HPDE6-E6E7 (cell line): ENCODE data around the gene EHD1.

Experiments used
- DNase-seq: peaks from one replicate; pipeline ENCODE4 v3.0.0; 2011; ENCODE audit warnings: missing footprints; ENCODE audit errors: extremely low spot score

The EHD1 gene

DNA sequence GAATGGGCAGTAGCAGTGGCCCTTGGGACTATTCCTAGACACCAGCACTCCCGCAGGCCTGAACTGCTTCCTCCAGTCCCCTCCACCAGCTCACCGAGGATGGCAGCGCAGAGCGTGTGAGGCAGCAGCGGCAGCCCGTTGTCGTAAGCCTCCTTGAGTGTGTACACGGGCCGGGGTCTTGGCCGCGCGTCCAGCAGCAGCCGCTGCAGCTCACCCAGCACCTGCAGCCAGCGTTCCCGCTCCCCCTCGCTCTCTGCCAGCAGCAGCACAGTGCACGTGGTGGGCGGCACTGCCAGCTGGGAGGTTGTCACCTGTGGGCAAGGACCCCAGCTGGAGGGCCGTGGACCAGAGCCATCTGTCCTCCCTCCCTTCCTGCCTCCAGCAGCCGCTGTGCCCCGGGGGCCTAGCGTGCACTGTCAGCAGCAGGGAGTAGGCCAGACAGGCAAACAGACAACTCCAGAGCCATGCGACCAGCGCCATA lies 47.0 kb downstream of the EHD1 start:
- no peak for DNase-seq

- no peak for DNase-seq
Measured at GRCh38 chr11:64829536-64830251, 48.7 kb downstream of the EHD1 start.

DNA sequence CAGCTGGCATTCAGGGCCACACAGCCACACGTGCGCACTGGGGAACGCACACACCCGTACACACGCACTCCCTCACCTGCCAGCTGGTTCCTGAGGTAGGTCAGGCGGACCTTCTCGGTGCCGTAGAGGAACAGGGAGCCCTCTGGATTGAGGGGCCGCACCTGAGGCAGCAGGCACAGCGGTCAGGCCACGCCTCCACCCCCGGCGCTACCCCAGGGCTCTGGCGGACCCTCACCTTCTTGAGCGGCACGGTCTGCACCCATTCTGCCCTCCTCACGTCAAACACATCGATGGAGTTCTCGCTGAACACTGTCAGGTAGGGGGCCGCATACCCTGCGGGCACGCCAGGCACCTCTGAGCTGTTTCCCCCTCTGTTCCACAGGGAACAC lies 51.0 kb downstream of the EHD1 start:
- DNase-seq = no peak

DNA sequence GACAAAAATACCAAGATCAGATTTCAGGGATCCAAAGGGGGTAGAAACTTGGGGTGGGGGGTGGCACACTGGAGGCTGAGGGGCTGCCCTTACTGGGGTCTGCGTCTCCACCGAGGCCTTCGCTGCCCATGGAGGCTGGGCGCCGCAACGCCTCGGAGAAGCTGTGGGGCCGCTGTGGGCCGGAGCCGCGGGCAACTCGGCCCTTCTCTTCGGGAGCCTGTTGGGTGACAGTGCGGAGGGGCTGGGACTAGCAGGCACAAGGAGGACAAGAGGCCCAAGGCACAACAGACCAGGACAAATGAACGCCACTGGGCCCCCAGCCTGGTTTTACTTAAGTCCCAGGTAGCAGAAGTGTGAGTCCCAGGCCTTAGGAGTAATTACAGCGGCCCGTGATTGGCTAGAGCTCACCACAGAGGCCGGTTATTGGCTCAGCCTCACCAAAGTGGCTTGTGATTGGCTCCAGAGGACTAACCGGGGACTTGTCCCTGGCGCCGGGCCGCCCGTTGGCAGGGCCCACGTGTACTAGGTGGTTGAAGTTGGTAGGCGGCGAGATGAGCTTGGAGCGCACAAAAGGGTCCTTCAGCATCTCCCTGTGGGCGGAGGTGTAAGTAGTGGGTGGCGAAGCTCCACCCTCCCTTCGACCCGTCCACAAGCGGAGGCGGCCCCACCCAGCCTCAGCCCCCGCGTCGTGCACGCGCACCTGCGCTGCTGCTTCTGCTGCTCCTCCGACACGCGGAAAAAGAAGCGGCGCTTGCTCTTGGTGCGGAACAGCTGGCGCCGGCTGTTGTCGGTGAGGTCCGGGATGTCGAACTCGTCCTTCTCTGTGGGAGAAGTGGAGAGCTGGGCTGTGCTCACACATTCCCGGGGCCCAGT lies 51.6 kb downstream of the EHD1 start:
- DNase-seq = no peak

DNA sequence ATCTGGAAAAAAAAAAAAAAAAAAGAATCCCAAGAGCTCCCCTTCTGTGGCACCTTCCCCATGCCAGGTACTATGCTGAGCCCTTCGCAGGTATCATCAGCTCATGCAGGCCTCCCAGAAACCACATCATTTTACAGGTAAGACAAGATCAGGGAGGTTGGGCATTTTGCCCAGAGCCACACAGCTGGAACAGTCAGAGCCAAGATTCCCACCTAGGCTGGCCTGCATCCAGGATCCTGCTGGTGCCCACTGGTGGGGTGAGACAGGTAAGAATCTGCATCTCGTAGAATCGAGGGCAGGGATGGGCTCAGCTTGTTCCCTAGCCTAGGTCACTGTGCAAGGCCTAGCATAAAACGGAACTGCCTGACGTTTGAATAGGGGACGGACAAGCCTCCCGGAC lies 52.4 kb downstream of the EHD1 start:
- no peak for DNase-seq

DNA sequence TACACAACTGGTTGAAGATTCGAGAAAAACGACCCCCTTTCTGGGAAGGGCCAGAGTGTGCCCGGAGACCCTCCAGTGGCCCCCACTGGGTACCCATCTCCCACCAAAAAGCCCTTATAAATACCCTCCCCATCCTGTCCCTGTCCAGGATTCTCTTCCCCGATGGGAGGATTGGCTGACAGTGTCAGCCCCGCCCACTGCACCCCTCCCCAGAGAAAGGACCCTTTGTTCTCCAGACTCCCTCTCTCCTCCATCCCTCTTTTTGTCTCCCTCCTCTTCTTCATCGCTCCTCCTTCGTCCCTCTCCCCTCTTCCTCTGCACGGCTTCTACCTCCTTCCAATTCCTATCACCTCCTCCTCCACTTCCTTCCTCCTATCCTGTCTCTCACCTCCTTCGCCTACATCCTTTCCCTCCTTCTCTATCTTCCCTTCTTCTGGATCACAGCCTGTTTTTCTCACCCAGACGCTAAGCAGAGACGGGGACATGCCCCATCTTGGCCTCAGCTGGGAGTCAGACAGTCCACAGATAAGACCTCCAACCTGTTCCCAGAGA lies 54.8 kb downstream of the EHD1 start:
- no peak for DNase-seq

DNA sequence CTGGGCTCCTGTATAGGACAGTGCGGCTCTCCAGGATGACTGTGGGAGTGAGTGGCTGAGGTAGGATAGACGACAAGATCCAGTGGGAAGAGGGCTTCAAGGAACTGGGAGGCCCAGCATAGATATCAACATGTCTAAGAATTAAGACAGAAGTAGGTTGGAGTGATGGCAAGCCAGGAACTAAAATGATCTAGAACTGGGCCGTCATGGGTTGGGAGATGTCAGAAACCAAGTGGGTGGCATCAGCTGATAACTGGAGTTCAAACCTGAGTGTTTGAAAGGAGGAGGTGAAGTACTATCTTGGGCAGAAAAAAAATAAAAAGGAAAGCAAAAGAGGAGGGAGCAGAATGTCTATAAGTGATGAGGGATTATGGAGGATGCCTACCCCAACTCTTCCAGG lies 60.9 kb downstream of the EHD1 start:
- DNase-seq = no peak

GRCh38 chr11:64815433-64815832 lies 63.0 kb downstream of the EHD1 start:
- peak; percentile 68 for DNase-seq

DNA sequence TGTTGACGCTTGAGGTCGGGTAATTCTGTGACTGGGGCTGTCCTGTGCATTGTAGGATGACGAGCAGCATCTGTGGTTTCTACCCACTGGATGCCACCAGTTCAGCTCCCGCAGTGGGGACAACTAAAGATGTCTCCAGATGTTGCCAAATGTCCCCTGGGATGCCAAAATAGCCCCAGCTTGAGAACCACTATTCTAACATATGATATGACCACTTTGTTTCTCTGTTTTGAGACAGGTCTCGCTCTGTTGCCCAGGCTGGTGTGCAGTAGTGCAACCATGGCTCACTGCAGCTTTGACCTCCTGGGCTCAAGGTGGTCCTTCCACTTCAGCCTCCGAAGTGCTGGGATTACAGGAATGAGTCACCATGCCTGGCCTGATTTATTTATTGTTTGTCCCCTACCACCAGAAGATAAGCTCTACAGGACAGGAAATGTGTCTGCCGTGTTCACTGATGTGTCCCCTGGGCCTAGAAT lies 63.7 kb downstream of the EHD1 start:
- no peak for DNase-seq

DNA sequence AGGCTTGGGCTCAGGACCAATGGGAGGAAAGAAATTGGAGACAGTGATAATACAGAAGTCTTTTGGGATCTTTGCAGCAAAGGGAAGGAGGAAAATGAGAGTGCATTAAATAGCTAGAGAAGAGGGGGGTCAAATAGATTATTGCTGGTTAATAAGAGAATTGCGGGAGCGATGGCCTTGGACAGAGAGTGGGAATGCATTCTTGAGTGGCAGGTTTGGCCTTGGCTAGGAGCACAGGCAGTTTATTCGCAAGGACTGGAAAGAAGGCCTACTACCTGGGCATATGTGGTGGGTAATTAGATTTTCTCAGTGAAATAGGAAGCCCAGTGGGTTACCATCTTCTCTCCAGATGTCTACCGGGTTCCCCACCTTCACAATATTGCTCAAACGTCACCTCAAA lies 64.6 kb downstream of the EHD1 start:
- DNase-seq = no peak

GRCh38 chr11:64810891-64811272 lies 67.5 kb downstream of the EHD1 start:
- DNase-seq = no peak

DNA sequence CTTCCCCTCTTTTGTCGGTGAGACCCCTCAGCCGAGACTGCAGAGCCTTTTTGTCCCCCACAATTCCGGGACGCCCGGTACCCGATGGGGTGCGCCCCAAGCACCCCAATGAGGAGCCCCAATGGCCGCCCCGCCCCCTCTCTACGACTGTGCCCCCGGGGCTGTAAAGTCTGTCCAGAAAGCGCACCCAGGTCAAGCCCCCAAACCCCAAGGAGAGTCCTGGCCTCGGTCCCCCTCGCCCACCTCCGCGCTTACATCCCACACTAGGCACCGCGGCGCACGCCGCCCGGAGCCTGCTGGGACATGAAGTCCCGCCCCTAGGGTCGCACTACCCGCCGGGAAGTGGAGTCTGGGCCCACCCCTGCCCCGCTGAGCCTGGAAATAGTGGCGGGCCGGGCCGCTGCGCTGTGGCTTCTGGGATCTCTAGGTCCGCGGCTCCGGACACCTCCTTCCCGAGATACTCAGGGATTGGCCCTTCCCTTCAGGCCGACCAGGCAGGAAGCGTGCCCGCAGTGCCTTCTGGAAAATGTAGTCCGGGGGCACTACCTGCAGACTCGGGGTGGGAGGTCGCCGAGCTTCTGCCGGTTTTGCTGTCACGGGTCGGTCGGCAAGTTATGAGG lies 68.0 kb downstream of the EHD1 start, which contains the start of gene MEN1:
MEN1 (minus strand) TSS at position 281 of the 620 bp plus-strand sequence. CDS start 442 bp downstream, outside the sequence.
- peak; percentile 96 for DNase-seq

DNA sequence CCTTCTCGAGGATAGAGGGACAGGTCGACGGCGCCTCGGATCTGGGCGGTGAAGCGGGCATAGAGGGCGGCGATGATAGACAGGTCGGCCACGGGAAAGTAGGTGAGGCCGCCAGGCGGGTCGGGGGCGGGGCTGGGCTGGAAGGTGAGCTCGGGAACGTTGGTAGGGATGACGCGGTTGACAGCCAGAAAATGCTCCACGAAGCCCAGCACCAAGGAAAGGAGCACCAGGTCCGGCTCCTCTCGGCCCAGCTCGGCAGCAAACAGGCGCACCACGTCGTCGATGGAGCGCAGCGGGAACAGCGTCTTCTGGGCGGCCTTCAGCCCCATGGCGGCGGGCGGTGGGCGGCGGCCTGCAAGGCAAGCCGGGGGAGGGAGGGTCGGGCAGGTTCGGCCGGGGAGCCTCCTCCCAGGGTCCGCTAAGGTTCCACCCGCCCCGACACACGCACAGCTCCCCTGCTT lies 68.6 kb downstream of the EHD1 start:
- peak; percentile 71 for DNase-seq

- DNase-seq = no peak
Measured at GRCh38 chr11:64805481-64805880, 72.9 kb downstream of the EHD1 start.

DNA sequence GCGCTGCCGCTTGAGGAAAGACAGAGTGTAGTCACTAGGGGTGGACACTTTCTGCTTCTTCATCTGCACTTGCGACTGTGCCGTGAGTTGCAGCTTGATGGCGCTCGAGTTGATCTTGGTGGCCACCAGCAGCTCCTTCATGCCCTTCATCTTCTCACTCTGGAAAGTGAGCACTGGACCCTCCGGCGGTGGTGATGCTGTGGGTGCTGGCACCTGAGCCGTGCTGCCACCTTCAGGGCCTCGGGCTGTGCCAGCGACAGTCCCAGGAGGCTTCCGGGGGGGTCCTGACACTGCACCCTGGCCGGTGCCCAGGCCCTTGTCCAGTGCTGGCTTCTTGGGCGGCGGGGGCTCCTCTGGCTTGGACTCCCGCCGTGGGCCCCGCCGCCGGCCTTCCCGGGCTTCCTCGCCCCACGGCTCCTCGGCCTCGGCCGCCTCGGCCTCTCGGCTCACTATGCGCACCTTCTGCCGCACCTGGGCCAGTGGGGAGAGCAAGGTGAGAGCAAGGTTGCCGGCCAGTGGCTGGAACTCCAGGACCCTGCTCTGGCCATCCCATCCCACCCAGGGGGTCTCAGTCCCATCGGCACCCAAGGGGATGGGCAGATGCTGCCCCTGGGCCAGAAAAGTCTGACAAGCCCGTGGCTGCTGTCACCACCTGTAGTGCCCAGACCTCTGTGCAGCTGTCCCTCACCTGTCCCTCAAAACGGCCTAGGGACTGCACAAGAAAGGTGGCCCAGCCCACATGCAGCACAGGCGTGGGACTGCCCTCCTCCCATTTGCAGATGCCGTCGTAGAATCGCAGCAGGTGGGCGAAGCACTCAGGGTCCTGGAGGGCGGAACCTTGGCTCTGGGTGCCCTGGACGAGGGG lies 73.8 kb downstream of the EHD1 start:
- DNase-seq = no peak

- DNase-seq = peak; percentile 58
Measured at GRCh38 chr11:64803846-64804345, 74.5 kb downstream of the EHD1 start.

DNA sequence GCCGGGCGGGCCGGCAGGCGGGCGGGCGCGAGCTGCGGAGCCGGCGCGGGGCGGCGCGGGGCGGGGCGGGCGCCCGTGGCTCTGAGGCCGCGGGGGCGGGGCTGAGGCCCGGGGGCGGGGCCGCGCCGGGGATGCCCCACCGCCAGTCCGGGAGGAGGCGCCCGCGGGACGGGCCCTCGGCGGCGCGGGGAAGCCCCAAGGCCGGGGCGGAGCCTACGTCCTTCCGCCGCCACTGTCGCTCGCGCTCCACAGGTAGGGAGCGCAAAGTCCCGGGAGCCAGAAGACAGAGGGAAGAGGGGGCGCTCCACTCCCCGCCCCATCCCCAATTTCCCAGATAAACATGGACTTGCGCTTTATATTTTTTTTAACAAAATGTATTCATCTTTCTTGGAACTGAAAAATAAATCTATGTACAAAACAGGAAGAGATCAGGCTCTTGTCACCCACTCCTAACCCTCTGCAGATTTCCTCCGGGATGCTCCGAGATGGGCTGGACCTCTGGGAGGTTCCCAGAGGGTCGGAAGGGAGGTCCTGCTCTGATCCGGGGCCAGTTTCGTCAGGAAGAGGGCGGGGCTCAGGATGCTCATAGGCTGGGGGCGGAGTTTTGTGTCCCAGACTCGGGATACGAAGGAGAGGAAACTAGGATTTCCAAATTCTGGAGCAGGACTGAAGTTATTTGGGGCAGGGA lies 75.1 kb downstream of the EHD1 start, which contains the start of gene MAP4K2:
MAP4K2 (minus strand) TSS at position 57 of the 688 bp plus-strand sequence. CDS start 65 bp downstream, outside the sequence.
- peak; percentile 81 for DNase-seq

DNA sequence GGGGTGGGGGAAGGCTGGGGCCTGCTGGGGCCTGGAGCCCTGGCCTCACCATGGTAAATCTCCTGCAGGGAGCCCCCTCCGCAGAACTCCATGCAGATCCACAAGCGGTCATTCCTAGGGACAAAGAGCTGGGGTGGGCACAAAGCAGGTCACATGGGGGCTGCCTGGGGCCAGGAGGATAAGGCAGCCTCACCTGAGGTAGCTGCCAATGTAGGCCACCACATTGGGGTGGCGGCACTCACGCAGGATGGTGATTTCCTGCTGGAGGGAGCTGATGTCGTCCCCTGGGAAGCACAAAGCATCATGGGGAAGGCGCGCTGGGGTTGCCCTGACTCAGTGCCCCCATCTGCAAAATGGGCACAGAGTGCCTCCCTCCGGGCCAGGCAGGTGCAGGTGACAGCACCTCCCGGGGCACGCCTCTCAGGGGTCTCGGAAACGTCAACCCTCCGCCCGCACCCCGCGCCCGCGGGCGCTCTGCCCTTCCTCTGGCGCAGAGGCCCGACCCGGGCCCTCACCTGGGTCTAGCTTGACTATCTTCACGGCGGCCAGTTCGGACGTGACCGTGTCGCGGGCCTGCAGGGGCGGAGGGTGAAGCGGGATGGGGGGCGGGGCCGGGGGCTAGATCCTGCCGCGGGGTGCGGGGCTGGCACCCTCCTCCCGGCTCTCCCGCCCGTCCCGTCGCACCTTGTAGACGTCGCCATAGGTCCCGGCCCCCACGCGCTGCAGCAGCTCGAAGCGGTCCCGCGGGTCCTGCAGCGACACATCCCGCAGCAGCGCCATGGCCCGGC lies 75.9 kb downstream of the EHD1 start:
- DNase-seq = no peak
